Fibroblast of skin of back (primary cell): ENCODE data around the gene PPP2CA.
"Not testable (repeated sequence)": the region's sequence is repeated elsewhere in the genome, so short reads cannot be mapped to it uniquely, and the experiment has no call there.

Source experiments
- DNase-seq: peaks from one replicate; pipeline ENCODE4 v3.0.0-alpha.2; 2013

The PPP2CA gene

DNA sequence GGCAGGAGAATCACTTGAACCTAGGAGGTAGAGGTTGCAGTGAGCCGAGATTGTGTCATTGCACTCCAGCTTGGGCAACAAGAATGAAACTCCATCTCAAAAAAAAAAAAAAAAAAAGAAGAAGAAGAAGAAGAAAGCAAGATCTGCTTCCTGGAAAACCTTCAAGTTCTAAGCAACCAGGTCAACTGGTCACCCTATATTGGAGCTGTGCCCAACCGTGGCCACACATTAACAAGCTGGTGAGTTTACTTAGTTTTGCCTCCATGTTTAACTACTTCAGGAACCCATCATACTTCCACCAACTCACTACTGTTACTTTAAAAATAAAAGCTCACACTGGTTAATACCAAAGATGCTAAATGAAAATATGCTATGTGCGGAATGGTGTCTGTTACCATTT is 36.8 kb downstream of the PPP2CA start:
- no peak for DNase-seq

DNA sequence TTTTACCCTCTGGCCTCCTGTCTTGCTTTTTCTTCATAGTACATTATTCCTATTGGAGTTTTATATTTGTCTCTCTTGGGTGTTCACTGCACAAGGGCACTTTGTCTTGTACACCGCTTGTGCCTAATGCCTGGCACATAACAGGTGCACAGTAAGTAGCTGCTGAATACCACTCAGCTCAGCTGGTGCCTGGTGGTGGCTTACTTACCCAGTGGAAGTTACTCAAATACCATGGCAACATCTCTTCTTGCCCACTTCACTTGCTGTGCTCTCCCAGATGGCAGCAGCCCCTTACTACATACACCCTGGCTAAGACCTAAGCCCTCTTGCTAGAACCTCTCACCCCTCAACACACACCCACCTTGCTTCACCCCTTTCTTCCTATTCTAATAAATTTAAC is 37.8 kb downstream of the PPP2CA start:
- no peak for DNase-seq

DNA sequence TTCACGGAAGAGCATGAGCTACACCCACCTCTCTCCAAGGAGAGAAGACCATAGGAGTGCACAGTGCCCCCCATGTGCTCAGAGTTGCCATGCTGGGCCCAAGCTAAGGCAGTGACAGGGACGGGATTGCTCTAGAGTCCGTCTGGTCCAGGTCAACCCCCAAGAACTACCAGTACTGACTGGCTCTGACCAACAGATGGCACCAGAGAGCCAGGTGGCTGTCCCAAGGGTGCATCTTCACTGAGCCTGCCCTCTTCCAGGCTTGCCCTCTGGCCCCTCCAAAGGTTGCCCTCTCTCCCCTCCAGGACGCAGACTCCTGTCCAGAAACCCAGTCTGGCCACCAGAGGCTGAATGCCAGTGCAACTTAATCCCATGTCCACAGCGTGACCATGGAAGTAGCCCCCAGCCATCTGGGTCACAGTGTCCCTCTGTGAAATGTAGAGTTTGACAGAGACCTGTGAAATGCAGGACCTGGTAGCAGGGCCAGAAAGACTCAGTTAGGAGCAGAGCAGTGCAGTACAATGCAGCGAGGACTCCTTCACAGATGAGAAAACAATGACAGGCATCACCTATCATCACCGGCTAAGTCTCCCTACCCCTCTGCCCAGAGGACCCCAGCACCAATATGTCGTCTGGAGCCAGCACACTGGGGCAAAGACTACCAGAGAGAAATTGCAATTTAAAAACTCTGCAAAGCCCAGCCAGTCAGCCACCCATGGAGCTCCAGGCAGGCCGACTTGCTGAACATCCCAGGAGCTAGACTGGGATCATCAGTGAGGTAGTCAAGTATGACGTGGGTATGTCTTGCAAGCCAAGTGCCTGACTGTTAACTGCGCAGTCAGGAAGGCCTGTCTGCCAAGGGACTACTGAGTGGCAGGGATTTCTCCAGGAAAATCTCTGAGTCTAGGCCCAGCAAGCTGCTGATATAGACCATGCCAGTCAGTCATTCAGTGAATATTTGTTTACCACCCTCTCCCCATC is 41.4 kb downstream of the PPP2CA start:
- peak; percentile 59 for DNase-seq

DNA sequence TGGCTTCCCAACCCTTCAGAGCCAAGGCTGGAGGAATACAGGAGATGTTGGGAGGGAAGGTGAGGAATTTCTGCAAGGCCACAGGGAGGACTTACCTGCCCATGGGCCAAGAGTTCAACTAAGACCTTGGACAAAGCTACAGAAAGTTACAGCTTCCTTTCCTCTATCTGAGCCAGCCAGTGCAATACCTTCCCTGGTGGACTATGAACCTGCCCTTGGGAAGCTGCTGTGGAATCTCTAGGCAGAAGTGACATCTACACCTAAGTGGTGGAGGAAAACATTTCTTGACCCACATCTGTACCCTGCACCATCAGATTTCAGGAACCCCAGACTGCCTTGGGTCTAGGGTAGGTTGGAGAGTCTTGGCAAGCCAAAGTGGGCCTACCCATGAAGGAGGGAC is 42.4 kb downstream of the PPP2CA start:
- no peak for DNase-seq

DNA sequence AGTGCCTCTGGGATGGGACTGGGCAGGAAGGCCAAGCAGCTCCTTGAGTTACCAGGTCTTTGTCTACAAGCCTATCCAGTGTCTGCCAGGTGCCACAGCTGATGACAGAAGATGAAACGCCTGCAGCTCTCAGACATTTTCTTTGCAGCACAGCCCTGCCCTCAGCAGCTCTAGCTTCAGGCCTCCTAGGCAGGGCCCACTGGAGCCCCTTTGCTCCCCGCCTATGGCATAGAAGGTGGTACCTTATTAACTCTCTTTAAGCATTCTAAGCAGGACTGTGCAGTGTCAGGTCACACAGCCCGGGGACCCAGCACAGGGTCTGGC is 47.8 kb downstream of the PPP2CA start:
- no peak for DNase-seq

DNA sequence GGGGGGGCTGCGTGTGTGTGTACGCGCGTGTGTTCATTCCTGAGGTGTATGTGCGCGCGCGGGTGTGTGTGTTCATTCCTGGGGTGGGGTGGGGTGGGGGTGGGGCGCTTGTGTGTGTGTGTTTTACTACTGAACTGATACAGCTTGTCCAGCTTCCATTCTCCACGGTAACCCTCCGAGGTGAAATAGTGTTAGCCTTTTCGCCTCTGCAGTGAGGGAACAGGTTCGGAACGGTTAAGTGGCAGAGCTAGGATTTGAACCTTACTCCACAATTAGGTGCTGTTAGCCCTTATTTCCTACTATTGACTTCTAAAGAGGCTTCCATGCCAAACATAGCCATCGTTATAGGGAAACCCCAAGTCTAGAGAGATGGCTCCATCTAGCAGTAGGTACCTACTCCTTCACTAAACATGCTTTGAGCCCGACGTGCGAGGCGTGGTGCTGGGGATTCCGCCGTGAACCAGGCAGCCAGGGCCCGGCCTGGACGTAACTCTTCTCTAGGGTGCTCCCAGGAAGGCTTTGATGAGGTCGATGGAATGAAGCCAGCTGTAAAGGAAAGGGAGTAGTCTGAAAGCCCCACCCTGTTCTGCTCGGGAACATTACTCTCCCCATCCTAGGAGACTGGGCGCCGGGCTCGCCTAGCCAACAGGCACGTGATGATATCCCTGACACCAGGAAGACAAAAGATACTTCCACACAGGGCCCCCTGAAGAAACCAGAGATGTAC is 48.3 kb downstream of the PPP2CA start:
- DNase-seq, result peak; percentile 29

DNA sequence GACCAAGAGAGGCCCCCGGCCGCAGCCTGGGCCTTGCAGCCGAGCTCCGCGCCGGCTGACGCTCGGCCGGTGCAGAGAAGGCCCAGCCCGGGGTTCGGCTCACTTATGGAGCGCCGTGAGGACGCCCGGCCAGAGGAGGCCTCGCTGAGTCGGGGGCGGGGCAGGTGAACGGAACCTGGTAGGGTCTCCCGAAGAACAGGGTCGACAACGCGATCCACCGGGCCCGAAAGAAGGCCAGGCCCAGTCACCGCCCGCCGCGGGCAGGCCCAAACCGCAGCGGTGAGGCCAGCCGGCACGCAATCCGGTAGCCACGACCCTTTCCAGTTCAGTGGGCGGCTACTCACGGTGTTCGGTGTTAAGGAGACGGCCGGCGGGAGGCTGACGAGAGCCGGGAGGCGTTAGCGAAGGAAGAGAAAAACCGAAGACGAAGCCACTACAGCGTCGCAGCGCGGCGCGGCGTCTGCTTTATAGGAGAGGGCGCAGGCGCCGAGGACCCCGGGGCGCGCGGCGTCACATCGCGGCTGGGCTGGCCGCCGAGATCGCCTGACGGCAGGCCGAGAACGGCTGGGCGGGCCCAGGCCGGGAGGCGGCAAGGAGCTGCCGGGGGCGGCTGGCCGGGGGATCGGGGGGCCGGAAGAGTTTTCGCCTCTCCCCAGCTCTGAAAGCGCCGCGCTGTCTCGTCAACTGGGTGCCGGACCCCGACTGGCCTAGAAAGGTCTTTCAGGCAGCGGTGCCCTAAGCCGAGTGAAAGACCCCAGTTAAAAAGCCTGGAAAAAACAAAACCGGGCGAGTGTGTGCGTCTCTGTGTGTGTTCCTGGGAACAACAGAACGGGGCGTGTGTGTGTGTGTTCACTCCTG is 49.1 kb downstream of the PPP2CA start, which contains the start of gene SKP1:
SKP1 (minus strand) TSS at position 440 of the 858 bp plus-strand sequence. CDS start 2,928 bp downstream, outside the sequence.
- DNase-seq, result peak; percentile 79

DNA sequence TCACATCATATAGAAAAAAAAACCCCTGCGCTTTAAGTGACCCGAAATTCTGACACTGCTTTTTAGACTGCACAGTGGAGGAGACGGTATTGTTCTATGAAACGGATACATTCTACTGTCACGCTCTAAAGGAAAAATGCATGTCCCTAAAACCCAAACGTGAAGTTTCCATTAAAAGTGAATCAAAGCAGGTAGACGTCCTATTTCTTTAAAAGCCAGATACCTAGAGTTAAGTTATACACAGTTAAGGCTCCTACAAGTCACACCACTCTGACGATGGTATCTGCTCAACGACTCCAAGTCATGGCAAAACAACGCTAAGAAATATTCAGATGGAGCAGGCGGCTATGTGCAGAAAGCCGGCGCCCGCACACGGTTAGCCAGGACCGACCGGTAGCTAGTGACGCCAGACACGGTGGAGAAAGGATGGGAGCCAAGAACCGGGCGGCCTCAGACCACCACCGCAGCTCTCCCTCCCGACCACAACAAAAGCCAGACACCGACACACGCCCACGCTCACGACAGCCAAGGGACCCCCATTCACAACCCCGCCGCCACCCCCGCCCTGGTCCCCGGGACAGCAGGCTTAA is 49.9 kb downstream of the PPP2CA start:
- peak; percentile 17 for DNase-seq

DNA sequence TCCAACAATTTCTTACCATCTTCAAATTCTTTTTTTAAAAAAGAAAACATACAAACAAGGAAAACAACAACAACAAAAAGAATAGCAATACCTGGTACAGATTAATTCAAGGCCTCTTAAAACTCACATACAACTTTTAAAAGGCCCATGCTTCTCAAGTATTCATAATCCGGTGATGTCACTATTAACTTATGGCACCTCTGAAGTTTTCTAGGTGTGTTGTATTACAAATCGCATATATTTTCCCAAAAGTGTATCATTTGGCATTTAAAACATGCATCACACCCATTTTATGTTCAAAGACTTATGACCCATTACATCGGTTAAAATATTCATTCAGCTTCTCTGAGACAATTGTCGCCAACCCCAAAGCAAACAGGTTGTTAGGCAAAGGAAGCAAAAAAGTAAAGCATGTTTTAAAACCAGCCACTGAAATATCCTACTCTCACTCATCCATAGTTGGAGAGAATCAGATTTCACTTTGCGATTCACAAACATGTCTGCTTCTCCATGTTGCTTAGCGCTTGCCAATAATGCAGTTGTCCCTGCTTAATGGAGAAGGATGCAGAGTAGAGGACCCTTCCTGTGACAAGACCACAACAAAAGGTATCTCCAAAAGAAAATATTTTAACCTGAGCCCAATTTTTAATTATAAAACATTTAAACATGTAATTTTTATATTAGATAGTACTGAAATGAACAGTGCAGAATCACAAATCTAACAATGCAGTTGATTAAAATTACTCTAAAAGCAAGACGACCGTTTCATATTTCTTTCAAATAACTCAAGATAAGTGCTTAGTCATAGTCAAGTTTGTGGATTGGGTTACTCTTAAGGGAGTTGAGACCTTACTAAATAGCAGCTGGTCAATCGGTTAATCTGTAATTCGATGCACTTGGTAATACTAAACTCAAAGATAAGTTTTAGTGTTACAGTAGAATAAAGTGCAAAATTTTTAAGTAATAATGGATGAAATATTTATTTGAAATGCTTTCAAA is 50.7 kb downstream of the PPP2CA start:
- peak; percentile 48 for DNase-seq

DNA sequence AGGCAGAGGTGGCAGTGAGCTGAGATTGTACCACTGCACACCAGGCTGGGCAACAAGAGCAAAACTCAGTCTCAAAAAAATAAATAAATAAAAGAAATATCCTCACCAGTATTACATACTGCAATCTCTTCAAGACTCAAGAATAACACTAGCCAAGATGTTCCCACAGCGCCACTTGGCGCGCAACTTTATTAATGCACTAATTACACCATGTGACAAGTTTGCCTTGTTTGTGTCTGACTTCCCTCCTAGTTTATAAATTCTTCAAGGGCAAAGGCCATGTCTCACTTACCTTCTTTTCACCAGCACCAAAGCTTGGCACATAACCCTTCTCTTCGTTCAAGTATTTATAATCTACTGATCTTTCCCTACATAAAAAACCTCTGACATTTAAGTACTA is 53.9 kb downstream of the PPP2CA start:
- no peak for DNase-seq

DNA sequence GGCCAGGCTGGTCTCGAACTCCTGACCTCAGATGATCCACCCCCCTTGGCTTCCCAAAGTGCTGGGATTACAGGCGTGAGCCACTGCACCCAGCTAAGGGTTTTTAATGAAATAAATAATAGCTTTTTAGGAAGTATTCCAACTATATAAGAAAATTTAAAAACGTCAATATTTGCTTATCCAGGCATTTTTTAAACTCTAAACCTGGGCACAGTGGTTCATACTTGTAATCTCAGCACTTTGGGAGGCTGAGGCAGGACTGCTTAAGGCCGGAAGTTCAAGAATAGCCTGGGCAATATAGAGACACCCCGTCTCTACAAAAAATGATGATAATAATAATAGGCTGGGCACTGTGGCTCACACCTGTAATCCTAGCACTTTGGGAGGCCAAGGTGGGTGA is 63.3 kb downstream of the PPP2CA start:
- no peak for DNase-seq

DNA sequence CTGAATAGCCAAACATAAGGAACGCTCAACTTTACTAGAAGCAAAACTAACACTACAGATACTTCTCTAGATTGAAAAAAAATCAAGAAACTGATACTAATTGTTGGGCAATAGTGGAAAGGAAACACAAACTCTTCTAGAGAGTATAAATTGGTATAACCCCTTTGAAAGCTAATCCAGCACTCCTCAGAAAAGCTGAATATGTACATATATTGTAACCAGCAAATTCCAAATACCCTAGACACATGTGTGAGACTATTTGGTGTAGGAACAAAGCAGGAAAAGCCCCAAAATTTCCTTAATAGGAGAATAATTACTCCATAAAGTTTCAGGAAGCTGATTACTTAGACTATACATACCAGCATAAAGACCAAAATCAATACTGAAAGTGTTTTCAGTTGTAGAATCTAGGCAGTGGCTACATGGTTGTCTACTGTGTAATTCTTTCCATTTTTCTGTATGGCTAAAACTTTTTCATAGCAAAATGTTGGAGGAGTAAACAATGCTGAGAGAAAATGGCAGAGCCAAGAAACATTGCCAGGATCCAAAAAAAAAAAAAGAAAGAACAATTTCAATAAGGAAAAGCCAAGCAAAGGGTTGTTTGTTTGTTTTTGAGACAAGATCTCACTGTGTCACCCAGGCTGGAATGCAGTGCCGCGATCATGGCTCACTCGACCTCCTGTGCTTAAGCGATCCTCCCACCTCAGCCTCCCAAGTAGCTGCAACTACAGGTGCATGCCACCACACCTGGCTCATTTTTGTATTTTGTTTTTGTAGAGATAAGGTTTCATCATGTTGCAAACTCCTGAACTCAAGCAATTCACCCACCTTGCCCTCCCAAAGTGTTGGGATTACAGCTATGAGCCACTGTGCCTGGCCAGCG is 64.1 kb downstream of the PPP2CA start:
- no peak for DNase-seq

DNA sequence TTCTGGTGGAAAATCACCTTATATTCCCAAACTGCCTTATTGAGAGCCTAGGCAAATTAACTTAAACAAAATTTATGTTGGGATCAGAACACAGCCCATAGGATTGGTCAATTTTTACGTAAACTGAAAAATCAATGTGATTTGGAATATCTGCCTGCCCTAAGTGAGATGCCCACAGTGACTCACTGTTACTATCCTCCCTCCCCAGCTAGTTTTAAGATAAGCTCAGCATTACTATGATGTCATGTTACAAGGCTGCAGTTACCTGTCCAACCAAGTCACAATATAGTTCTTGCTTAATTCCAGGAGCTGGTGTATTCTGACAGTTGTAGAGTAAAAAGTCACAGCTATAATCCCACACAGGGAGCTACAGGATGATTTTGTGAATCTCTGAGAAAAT is 72.2 kb downstream of the PPP2CA start:
- DNase-seq, result no peak

DNA sequence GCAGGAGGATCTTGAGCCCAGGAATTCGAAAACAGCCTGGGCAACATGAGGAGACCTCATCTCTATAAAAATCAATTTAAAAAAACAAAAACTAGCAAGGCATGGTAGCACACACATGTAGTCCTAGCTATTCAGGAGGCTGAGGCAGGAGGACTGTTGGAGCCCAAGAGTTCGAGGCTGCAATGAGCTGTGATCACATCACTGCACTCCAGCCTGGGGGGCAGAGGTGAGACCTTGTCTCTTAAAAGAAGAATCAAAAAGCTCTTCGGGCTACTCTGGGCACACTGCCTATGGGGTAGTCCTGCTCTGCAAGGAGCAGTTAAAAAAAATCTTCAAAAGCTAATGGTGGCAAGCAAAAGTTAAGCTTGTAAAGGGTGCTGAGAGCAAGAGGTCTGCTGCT is 72.6 kb downstream of the PPP2CA start:
- DNase-seq, result no peak

DNA sequence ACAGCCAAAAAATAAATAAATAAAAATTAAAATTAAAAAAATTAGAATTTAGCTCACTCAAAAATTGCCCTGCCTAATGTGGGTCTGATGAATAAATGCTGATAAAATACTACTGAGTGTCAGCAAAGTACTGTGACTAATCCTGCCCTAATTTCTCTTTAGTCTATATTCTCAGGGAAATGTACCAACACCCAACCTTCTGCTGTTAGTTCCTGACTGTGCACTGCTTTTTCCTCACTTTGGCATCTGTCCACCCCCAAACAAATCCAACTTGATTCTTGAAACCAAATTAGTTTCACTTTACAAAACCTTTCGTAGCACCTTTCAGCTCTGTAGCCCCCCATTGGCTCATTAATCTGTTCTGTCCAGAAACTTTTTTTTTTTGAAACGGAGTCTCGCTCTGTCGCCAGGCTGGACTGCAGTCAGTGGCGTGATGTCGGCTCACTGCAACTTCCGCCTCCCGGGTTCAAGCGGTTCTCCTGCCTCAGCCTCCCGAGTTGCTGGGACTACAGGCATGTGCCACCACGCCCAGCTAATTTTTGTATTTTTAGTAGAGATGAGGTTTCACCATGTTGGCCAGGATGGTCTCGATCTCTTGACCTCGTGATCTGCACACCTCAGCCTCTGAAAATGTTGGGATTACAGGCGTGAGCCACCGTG is 73.6 kb downstream of the PPP2CA start:
- not testable (repeated sequence) for DNase-seq

DNA sequence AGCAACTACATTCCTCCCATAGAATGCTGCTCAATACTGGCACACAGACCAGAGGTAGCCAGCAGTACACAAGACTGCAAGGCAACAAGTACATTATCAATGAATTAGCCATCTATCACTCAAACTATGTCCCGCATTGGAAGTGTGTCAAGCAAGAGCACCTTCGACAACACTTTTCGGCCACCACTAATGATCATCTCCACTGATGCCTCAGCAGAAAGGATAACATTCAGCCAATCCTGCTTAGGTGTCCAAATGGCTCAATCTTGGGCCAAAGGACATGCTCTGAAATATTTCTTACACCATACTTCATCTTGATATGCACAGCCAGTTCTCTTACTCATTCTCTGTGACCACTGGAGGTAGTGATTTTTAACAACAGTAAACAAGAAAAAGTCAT is 74.2 kb downstream of the PPP2CA start:
- no peak for DNase-seq

DNA sequence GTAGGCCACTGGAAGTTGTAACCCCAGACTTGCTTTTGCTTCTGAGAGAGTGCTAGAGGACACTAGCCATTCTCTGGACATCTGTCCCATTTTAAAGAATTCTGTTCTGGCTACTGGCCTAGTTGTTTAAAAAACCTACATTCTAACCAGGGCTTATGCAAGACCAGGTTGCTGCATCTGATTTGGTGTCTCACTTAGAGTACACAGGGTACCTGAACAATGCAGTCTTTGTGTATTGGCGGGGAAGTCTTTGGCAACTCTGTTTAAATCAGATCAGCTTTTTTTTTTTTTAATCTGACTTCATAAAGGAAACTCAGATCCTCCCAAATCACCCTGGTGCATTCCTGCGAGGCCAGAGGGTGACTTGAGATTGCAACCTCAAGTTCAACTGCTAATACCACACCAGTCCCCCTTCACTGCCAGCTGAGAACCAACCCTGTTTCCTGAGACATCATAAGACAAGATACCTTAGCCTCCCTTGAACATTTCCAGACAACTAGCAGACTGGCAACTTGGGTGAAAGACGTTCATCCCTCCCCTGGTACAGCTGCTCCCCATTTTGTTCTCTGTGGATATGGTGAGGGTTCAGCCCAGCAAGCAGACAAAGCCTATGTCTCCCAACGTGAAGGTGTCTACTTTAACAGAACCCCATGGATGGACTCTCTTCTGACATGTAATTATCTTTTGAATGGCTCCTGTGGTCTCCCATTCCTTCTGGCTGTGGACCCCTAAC is 76.1 kb downstream of the PPP2CA start:
- no peak for DNase-seq

DNA sequence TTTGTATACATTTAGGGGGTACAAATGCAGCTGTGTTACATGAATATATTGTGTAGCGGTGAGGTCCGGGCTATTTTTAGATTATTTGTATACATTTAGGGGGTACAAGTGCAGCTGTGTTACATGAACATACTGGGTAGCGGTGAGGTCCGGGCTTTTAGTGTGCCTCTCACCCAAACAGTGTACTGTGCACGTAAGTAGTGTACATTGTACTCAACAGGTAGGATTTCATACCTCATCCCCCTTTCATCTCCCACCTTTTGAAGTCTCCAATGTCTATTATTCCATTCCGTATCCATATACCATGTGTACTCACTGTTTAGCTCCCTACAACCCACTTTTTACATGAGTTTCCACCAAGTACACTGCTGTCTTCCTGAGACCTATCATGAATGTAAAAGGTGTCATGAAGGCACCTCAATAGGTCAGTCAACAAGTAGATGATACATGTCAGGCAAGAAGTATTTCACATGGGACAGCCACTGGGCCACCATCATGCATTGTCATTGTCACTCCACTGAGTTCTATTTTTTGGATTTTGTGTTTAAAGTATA is 76.8 kb downstream of the PPP2CA start:
- DNase-seq, result no peak
